A673 (cell line): ENCODE results near the gene LGR6. TPM values are rescaled to one million over a fixed set of nuclear protein-coding genes. Genes with fewer than 3 reads are reported as not detected.

Experiments
- BruUV-seq: library from RNA; stranded (reverse); fragments of 400-500 nt; replicated peaks from 2 replicates; lab custom pipeline; 2021; lab: Mats Ljungman, UMichigan
- CTCF ChIA-PET: fragments of 300-600 bp; sonication (Branson Sonifier 250); formaldehyde crosslinking; loops from one replicate; lab custom pipeline; 2022; ENCODE audit warnings: antibody characterized with exemption; lab: Charles Lee
- POLR2A ChIA-PET: fragments of 300-600 bp; sonication (Branson Sonifier 250); formaldehyde crosslinking; loops from one replicate; lab custom pipeline; 2022; ENCODE audit warnings: antibody characterized with exemption; ENCODE audit not compliant: low non-redundant PET; lab: Charles Lee
- DNase-seq: peaks from one replicate; pipeline ENCODE4 v3.0.0-alpha.2; 2015; ENCODE audit warnings: low spot score
- H3K27ac ChIP-seq: fragments of 200-600 bp; sonication (generic); 2 replicates; pipeline ENCODE4 v1.5.1; 2016; ENCODE audit warnings: mixed run types, low read depth, mild to moderate bottlenecking, mixed read lengths, antibody characterized with exemption, low read length; ENCODE audit not compliant: poor library complexity, severe bottlenecking
- H3K27me3 ChIP-seq: fragments of 200-600 bp; sonication (generic); replicated peaks from 2 replicates; pipeline ENCODE4 v1.6.1; 2017; ENCODE audit warnings: mixed run types, low read depth, mild to moderate bottlenecking, mixed read lengths, antibody characterized with exemption, low read length; ENCODE audit not compliant: insufficient read depth, poor library complexity
- H3K36me3 ChIP-seq: fragments of 200-600 bp; sonication (generic); 2 replicates; pipeline ENCODE4 v1.6.1; 2016; ENCODE audit warnings: mixed run types, mild to moderate bottlenecking, mixed read lengths, antibody characterized with exemption, low read length; ENCODE audit not compliant: insufficient read depth, poor library complexity, severe bottlenecking
- H3K4me1 ChIP-seq: fragments of 200-600 bp; sonication (generic); 2 replicates; pipeline ENCODE4 v1.6.1; 2017; ENCODE audit warnings: mixed run types, mild to moderate bottlenecking, mixed read lengths, antibody characterized with exemption, low read length; ENCODE audit not compliant: insufficient read depth, poor library complexity, severe bottlenecking
- H3K4me3 ChIP-seq: fragments of 200-600 bp; sonication (generic); 2 replicates; pipeline ENCODE4 v1.5.1; 2016; ENCODE audit warnings: low read depth, mixed run types, mild to moderate bottlenecking, mixed read lengths, low read length; ENCODE audit not compliant: poor library complexity, severe bottlenecking
- H3K9me3 ChIP-seq: fragments of 200-600 bp; sonication (generic); 2 replicates; pipeline ENCODE4 v1.6.1; 2016; ENCODE audit warnings: mixed run types, low read depth, mild to moderate bottlenecking, mixed read lengths, antibody characterized with exemption, low read length; ENCODE audit not compliant: poor library complexity, severe bottlenecking
- EZH2 ChIP-seq: fragments of 200-600 bp; sonication (generic); IDR thresholded peaks from 2 replicates; pipeline ENCODE4 v1.6.1; 2017; ENCODE audit warnings: borderline replicate concordance, low read depth, mild to moderate bottlenecking, mixed read lengths, antibody characterized with exemption, low read length; ENCODE audit not compliant: poor library complexity, severe bottlenecking
- intact Hi-C: fragments of 100-400 bp; cut with micrococcal nuclease; formaldehyde crosslinking; loops from one replicate; pipeline ENCODE4 v1.10.0; 2022; ENCODE audit not compliant: unreplicated experiment
- total RNA-seq: library from RNA; stranded (reverse); gene quantifications from 2 replicates; pipeline ENCODE4 v1.2.3, GENCODE V29; 2021
- TF ChIP-seq, protein P1 (sequence below): fragments of 300-800, 200-600 bp; sonication (generic); conservative IDR thresholded peaks from 2 replicates; pipeline ENCODE4 v1.5.1; 2017; ENCODE audit warnings: low read depth, mild to moderate bottlenecking, antibody characterized with exemption, low read length, moderate library complexity, mixed read lengths

LGR6 gene
- total RNA-seq, 1 experiment from 2014 or later: not detected

DNA sequence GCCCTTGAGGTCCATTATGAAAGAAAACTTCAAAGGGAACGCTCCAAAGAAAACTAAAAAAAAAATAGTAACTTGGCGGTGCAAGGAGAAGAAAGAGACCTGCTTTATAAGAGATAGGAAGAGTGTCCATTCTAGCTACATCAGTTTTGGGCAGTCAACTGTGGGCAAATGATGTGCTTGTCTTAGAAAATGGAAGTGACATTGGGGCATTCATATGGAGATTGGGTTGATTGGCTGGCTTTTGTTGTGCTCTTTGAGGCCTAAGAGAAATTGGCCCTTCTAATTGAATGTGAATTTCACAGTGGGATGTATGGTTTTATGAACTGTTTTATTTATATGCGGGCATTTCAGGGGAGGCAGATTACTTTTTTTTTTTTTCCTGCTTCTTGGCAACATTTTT lies 168.1 kb downstream of the LGR6 start:
- no peak for DNase-seq
- Histone ChIP-seq H3K36me3 (no peaks in the 10 kb centered on the region), H3K27ac (no peak overlapping the region), H3K27me3 (no peaks in the 10 kb centered on the region), H3K4me1 (no peaks in the 10 kb centered on the region), H3K9me3 (no peaks in the 10 kb centered on the region), H3K4me3 (no peak overlapping the region)
- ChIA-PET CTCF (no interaction called here), POLR2A (no interaction called here)
- BruUV-seq: no TSS peak
- intact Hi-C loops: no loop called here
- TF ChIP-seq EZH2: no peak
- TF ChIP-seq, protein P1, sequence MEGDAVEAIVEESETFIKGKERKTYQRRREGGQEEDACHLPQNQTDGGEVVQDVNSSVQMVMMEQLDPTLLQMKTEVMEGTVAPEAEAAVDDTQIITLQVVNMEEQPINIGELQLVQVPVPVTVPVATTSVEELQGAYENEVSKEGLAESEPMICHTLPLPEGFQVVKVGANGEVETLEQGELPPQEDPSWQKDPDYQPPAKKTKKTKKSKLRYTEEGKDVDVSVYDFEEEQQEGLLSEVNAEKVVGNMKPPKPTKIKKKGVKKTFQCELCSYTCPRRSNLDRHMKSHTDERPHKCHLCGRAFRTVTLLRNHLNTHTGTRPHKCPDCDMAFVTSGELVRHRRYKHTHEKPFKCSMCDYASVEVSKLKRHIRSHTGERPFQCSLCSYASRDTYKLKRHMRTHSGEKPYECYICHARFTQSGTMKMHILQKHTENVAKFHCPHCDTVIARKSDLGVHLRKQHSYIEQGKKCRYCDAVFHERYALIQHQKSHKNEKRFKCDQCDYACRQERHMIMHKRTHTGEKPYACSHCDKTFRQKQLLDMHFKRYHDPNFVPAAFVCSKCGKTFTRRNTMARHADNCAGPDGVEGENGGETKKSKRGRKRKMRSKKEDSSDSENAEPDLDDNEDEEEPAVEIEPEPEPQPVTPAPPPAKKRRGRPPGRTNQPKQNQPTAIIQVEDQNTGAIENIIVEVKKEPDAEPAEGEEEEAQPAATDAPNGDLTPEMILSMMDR: no peak

GRCh38 chr1:202362212-202362611 lies 168.6 kb downstream of the LGR6 start:
- Histone ChIP-seq H3K4me1 (no peaks in the 10 kb centered on the region), H3K27ac (no peak overlapping the region), H3K4me3 (no peak overlapping the region), H3K9me3 (no peaks in the 10 kb centered on the region), H3K27me3 (no peaks in the 10 kb centered on the region), H3K36me3 (no peaks in the 10 kb centered on the region)
- intact Hi-C loops: no loop called here
- BruUV-seq: no TSS peak
- ChIA-PET CTCF (no interaction called here), POLR2A (no interaction called here)
- TF ChIP-seq, protein P1: no peak
- no peak for TF ChIP-seq EZH2
- DNase-seq: no peak

DNA sequence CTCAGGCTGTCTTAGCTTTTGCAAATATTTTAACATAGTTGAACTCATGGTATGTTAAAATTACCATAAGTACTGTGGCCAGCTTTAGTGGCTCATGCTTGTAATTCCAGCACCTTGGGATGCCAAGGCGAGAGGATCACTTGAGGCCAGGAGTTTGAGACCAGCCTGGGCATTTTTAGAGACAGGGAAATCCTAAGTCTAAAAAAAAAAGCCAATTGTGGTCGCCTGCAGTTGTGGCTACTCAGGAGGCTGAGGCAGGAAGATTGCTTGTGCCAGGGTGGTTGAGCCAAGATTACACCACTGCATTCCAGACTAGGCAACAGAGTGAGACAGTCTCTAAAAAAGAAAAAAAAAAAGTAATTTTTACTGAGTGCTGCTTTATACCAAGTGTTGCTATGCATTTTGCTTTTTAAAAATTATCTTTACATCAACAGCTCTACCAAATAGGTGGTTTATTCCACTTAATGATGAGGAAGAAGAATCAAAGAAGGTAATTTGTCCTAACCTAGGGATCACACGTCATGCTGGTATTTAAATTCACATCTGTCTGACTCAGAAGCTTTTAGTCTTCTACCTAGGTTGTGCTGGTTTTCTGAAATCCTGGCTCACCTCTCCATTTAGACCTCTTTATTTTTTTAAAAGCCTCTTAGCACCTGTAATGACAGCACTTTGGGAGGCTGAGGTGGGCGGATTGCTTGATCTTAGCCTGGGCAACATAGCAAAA lies 171.7 kb downstream of the LGR6 start:
- Histone ChIP-seq H3K4me1 (no peaks in the 10 kb centered on the region), H3K27ac (no peak overlapping the region), H3K4me3 (no peak overlapping the region), H3K9me3 (no peaks in the 10 kb centered on the region), H3K36me3 (no peaks in the 10 kb centered on the region), H3K27me3 (no peaks in the 10 kb centered on the region)
- TF ChIP-seq, protein P1: no peak
- TF ChIP-seq EZH2: no peak
- intact Hi-C loops: no loop called here
- POLR2A ChIA-PET: no interaction called here
- no TSS peak for BruUV-seq
- CTCF ChIA-PET: no interaction called here
- DNase-seq: no peak
